Measurements from ENCODE around the gene GLRA3.

The GLRA3 gene

DNA sequence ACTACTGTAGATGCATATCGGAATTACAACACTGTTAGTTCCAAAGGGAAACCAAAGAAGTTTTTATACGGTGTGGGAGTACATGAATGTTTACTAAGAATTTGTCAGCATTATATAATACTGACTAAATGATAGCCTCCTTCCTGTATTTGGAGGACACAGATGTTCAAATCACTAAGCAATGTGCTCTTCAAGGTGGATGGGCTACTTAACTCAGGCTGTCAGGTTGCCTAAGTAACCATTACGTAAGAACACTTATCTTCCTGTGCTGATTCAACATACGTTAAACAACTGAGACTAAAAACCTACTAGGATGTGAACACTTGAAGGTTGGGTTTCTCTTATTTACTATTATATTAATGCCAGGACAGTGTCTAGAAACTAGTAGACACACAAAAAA, 224.8 kb downstream of the GLRA3 start:
- TF ChIP-seq, protein P1, sequence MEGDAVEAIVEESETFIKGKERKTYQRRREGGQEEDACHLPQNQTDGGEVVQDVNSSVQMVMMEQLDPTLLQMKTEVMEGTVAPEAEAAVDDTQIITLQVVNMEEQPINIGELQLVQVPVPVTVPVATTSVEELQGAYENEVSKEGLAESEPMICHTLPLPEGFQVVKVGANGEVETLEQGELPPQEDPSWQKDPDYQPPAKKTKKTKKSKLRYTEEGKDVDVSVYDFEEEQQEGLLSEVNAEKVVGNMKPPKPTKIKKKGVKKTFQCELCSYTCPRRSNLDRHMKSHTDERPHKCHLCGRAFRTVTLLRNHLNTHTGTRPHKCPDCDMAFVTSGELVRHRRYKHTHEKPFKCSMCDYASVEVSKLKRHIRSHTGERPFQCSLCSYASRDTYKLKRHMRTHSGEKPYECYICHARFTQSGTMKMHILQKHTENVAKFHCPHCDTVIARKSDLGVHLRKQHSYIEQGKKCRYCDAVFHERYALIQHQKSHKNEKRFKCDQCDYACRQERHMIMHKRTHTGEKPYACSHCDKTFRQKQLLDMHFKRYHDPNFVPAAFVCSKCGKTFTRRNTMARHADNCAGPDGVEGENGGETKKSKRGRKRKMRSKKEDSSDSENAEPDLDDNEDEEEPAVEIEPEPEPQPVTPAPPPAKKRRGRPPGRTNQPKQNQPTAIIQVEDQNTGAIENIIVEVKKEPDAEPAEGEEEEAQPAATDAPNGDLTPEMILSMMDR (IDR thresholded peaks at IDR 0.05; ENCODE audit: low read depth, low read length), result no peak
- no peak overlapping the region for H3K27ac ChIP-seq
- H3K36me3 ChIP-seq, result no peaks in the 10 kb centered on the region
- no peak overlapping the region for H3K4me3 ChIP-seq (ENCODE audit: low read depth, low read length)
- H3K9me3 ChIP-seq (ENCODE audit: severe bottlenecking), result no peaks in the 10 kb centered on the region
- no peaks in the 10 kb centered on the region for H3K27me3 ChIP-seq (ENCODE audit: insufficient read depth, low read depth, severe bottlenecking)
- no peak for DNase-seq

DNA sequence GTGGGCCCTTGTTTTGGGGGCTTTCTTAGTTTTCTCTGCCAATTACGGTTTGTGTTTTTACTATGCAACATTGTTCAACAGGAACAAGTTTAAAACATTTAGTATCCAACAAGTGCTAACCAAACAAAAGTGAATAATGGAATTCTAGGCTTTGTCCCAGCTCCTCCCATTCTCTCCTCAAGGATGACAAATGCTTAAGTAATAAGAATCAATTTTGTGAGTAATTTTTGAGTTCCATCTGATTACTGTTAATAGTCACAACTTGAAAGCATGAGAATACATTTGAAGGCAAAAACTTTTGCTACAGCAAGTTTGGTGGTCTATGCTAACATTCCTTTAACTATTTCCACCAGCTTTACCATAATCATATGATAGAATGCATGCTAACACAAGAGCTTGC, 228.7 kb downstream of the GLRA3 start:
- no peaks in the 10 kb centered on the region for H3K27me3 ChIP-seq (ENCODE audit: insufficient read depth, low read depth, severe bottlenecking)
- H3K36me3 ChIP-seq, result no peaks in the 10 kb centered on the region
- no peaks in the 10 kb centered on the region for H3K9me3 ChIP-seq (ENCODE audit: severe bottlenecking)
- H3K4me3 ChIP-seq (ENCODE audit: low read depth, low read length), result no peak overlapping the region
- no peak overlapping the region for H3K27ac ChIP-seq
- TF ChIP-seq, protein P1 (IDR thresholded peaks at IDR 0.05; ENCODE audit: low read depth, low read length), result no peak
- DNase-seq, result no peak

DNA sequence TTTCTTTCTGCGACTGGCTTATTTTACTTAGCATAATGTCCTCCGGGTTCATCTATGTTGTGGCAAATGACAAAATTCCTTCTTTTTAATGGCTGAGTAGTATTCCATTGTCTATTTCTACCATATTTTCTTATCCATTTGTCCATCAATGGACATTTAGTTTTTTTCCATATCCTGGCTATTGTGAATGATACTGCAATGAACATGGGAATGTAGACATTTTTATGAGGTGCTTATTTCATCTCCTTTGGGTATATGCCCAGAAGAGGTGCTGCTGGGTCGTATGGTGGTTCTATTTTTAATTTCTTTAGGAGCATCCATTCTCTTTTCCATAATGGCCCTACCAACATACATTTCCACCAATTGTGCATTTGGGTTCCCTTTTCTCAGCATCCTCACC, 230.2 kb downstream of the GLRA3 start:
- no peak for DNase-seq
- Histone ChIP-seq H3K9me3 (ENCODE audit: severe bottlenecking) (no peaks in the 10 kb centered on the region), H3K4me3 (ENCODE audit: low read depth, low read length) (no peak overlapping the region), H3K27ac (no peak overlapping the region), H3K36me3 (no peaks in the 10 kb centered on the region), H3K27me3 (ENCODE audit: insufficient read depth, low read depth, severe bottlenecking) (no peaks in the 10 kb centered on the region)
- TF ChIP-seq, protein P1 (IDR thresholded peaks at IDR 0.05; ENCODE audit: low read depth, low read length), result no peak

- TF ChIP-seq, protein P1 (IDR thresholded peaks at IDR 0.05; ENCODE audit: low read depth, low read length), result no peak
- Histone ChIP-seq H3K9me3 (ENCODE audit: severe bottlenecking) (no peaks in the 10 kb centered on the region), H3K27me3 (ENCODE audit: insufficient read depth, low read depth, severe bottlenecking) (no peaks in the 10 kb centered on the region), H3K27ac (no peak overlapping the region), H3K36me3 (no peaks in the 10 kb centered on the region), H3K4me3 (ENCODE audit: low read depth, low read length) (no peak overlapping the region)
- DNase-seq, result no peak
Measured at GRCh38 chr4:174596513-174596912, 232.5 kb downstream of the GLRA3 start.

GRCh38 chr4:174595141-174595929, 233.7 kb downstream of the GLRA3 start:
- no peak for DNase-seq
- no peak overlapping the region for H3K27ac ChIP-seq
- TF ChIP-seq, protein P1 (IDR thresholded peaks at IDR 0.05; ENCODE audit: low read depth, low read length), result no peak

GRCh38 chr4:174593701-174594100, 235.3 kb downstream of the GLRA3 start:
- H3K27ac ChIP-seq, result no peak overlapping the region

More at GRCh38 chr4:174595141-174595929, 233.7 kb downstream of the GLRA3 start:
- Histone ChIP-seq H3K27me3 (ENCODE audit: insufficient read depth, low read depth, severe bottlenecking) (no peaks in the 10 kb centered on the region), H3K36me3 (no peaks in the 10 kb centered on the region), H3K4me3 (ENCODE audit: low read depth, low read length) (no peak overlapping the region), H3K9me3 (ENCODE audit: severe bottlenecking) (no peaks in the 10 kb centered on the region)

More at GRCh38 chr4:174593701-174594100, 235.3 kb downstream of the GLRA3 start:
- H3K4me3 ChIP-seq (ENCODE audit: low read depth, low read length), result no peak overlapping the region
- H3K27me3 ChIP-seq (ENCODE audit: insufficient read depth, low read depth, severe bottlenecking), result no peaks in the 10 kb centered on the region
- H3K36me3 ChIP-seq, result no peaks in the 10 kb centered on the region
- TF ChIP-seq, protein P1 (IDR thresholded peaks at IDR 0.05; ENCODE audit: low read depth, low read length), result no peak
- no peak for DNase-seq
- H3K9me3 ChIP-seq (ENCODE audit: severe bottlenecking), result no peaks in the 10 kb centered on the region

All from WERI-Rb-1 (cell line).